ENCODE measurements around the gene UPP2.

UPP2 gene

GRCh38 chr2:158113741-158114295 lies 12.1 kb downstream of the UPP2 start:
- DNase-seq: no peak

DNA sequence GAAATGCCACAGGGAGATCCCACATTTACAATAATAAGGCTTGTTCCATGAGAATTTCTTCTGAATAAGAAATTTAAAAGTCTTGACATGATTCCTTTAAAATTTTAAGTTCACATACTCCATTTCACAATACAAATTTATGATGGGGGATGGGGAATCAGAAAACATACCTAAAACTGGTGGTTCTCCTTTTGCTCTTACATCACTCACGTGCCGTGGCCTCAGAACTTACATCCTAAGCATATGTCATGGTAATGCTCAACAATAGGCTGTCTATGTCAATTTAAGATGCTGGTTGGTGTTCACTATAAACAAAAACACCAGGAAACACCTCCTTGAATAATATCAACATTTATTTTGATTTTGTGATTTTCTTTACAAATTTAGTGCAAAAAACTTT lies 12.8 kb downstream of the UPP2 start:
- DNase-seq: no peak

DNA sequence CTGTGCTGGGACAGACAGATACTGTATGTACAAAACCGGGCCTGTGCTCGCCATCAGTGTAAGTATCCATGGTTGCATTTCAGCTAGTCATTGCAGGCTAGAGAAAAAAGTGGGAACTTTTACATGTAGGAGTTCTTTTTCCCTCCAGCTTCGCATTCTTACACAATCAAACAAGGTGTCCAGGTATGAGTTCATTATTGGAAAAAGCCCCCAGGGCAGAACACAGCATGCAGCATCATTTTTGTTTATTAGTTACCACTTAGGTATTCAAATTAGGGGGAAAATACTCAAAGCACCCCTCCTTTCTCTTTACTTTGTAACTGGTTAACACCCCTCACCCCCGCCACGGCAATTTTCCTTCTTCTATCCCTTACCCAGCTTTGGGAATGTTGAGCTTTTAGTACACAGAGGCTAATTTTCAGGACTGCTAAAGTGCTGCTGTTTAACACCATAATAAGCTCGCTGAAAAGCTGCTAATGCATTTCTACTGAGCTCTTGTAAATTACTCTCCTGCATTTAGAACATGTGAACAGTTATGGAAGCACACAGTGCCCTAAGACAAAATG lies 13.6 kb downstream of the UPP2 start:
- no peak for DNase-seq

DNA sequence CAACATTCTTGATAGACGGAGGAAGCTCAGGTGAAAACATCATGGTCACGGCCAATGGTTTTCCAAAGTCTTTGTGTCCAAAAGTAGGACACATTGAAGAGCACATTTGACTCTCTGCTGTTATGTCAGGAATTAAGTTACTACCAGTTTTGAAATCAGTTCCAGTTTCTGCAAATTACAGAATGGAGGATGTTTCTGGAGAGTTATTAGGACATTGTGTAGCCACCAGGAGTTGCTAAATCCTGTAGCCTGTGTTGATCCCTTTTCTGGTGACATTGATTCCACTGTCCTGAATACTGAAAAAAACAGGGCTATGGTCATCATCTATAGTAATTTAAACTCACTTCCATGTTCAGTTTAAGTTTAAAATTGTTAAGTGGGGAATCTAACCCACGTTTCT lies 15.3 kb downstream of the UPP2 start:
- DNase-seq: no peak

DNA sequence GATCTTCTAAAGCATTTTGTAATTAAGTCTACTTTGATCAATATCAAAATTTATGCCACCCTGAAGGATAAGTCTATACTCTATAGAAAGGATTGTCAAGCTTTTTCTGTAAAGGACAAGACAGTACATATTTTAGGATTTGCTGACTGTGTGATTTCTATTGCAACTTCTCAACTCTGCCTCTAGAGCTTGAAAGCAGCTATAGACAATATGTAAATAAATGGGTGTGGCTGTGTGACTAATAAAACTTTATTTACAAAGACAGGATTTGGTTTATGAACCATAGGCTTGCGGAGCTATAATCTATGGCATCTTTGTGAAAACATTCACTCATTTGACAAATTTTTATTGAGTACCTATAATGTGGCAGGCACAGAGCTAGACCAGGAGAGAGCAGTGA lies 18.4 kb downstream of the UPP2 start:
- no peak for DNase-seq

DNA sequence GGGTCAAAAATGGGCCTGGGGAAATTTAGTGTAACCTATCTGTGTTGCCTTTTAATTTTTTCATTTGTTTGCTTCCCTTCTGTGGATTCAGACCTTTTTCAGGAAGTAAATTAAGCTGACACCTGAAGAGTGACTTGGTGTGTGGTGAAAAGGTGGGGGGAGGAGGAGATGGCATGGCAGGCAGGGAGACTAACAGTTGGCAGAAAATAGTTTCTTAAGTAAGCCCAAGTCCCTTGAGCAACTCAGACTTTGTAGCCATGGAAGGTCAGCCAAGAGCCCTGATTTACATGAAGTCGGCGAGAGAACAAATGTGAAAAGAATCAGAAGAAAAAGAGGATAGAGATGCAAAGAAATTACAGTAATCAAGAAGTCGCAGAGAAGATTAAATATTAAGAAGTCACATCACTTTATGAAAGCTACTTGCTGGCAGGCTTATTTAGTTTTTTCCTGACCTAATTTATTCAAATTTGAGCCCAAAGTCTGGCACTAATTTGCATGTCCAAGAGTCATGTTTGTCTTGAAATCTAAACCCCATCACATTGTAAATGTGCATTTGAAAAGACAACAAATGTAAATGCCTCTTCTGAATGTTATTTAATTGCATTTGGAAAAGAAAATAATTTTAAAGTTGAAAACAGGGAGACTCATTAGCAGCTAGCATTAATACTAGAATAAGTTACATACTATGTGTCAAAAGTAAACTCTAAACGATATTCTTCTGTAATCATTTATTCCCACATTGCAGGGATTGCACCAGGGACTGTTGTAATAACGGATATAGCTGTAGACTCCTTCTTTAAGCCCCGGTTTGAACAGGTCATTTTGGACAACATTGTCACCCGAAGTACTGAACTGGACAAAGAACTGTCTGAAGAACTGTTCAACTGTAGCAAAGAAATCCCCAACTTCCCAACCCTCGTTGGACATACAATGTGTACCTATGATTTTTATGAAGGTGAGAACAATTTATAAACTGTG lies 19.3 kb downstream of the UPP2 start:
- no peak for DNase-seq

DNA sequence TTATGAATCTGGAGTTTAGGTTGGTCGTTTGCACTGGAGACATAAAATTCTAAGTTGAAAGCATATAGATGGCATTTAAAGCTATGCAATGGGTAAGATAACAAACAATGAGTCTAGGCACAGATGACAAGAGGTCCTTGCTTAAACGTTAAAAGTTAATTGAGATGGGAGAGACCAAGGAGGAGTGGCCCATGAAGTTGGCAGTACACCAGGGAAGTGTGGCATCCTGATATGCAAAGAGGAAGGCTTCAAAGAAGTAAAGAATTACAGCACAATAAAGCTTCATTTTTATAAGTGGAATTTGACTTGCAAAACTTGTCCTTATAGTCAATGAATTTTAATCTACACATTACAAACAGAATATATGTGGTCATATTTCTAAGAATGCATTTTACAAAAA lies 23.2 kb downstream of the UPP2 start:
- no peak for DNase-seq

- no peak for DNase-seq
These were observed 24.3 kb downstream of the UPP2 start for GRCh38 chr2:158125756-158126498.

DNA sequence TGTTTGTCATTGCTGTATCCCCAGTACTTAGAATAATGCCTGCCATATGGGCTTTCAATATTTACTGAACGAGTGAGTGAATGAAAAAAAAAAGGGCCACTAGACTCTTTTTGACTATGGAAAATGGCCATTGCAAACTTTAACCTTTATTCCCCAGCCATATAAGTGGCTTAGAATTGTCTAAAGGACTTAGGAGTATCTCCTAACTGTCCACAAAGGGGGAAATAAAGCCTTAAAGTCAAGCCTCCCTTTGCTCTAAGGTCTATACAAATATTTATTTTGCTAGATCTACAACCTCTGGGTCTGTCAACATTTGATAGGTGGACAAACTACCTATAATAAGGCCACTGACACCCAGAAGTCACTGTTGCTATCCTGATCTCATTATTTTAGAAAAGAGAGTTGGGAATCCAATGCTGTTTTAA lies 25.7 kb downstream of the UPP2 start:
- DNase-seq: no peak

GRCh38 chr2:158128168-158128973 lies 26.7 kb downstream of the UPP2 start:
- no peak for DNase-seq

- DNase-seq: no peak
These were observed 27.4 kb downstream of the UPP2 start for GRCh38 chr2:158129037-158129436.

DNA sequence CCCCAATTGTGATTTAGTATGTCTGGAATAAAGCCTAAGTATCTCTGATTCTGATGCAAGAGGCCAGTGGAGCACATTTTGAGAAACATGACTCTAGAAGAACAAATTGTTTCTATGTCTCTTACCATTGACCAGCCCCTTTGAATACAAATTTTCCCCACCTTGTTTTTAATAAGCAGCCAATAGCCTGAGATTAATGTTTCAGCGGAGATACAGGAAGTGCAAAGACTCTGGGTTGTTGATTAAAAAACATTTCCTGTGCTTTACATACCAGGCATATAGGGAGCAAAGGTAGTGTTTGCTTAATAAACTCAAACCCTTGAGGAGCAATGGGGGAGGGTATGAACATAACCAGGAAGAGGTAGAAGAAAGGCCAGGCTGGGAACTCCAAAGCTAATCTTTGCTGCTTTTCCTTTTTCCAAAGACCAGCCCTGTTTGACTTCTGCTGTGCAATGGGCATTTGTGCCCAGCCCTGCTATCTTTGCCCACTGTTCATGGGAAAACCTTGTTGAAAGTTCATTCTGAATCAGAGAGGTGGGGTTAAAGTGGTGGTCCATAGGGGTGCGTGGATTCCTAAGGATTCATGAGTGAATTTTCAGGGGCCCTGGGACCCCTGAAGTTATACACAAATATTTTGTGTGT lies 29.3 kb downstream of the UPP2 start:
- no peak for DNase-seq

GRCh38 chr2:158131483-158131912 lies 29.8 kb downstream of the UPP2 start:
- no peak for DNase-seq

DNA sequence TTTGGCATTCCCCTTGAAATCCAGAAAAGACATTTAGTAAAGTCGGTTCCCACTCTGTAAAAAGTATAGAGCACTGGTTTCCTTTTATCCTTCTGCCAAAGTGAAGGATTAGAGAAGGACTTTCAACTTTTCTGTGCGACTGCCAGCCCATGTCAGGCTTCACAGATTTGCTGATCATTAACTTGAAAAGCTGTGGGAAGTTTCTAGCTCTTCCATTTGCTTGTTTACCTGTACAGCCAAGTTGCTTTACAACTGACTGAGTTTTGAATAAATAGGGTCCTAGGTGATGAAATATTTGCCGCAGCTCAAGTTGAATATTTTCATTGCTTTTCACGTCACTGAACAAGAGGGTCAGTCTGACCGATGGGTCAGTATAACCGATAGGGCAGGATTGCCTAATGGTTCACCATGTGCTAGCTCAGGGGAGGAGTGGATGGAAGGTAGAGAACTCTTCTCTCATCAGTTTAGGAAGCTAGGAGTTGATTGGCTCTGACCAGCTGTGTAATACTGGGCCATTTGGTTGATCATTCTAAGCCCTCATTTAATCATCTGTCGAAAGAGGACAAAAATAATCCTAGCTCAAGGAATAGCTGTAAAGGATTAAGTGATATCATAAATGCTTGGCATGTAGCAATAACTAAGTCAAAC lies 30.4 kb downstream of the UPP2 start:
- DNase-seq: no peak

DNA sequence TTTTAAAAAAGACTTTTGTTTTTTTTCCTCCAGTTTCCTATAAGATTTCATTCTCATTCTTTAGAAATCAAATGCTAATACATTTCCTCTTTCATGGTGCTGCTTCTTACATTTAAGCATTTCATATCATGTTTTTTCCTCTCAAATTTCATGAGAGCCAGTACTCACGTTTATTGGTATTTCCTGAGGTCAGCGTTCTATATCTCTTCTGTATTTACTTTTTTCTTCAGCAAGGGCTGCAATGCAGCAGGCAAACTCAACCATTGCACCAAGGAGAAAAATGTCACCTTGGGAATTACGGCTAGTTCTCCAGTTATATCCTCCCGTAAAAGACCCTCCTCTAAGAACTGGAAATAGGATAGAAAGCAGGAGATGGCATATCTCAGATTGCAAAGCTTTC lies 32.4 kb downstream of the UPP2 start:
- no peak for DNase-seq

GRCh38 chr2:158134655-158135054 lies 33.0 kb downstream of the UPP2 start:
- DNase-seq: no peak

DNA sequence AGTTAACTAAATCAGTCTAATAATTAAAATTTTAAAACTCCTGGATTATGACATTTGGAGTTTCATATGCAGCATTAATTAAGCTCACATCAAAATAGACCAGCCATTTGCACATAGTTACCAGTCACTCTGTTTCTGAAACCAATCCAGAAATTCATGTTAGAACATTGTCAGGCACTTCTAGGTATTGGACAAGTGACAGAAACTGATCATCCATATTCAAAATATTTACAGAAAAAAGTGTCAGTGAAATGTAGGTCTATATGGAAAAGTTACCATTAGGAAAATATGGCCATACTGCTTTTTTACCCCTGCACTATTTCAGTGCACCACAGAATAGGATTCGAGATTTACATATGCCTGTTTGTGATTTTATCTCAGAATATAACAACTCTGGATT lies 33.4 kb downstream of the UPP2 start:
- no peak for DNase-seq

GRCh38 chr2:158138255-158138654 lies 36.6 kb downstream of the UPP2 start:
- DNase-seq: no peak

- no peak for DNase-seq
These were observed 38.5 kb downstream of the UPP2 start for GRCh38 chr2:158140201-158140600.

- DNase-seq: no peak
These were observed 40.5 kb downstream of the UPP2 start for GRCh38 chr2:158142165-158142564.

- DNase-seq: no peak
These were observed 41.1 kb downstream of the UPP2 start for GRCh38 chr2:158142568-158143332.
